ENCODE measurements around the gene DUSP7. TPM values are rescaled to one million over a fixed set of nuclear protein-coding genes. Genes with fewer than 3 reads are reported as not detected.

DUSP7 gene
- total RNA-seq, 5 donors from 2014 or later (not counting 1 experiment from before 2014, with no cell fraction given): 11.3 to 41.3 (median 39.0) TPM

DNA sequence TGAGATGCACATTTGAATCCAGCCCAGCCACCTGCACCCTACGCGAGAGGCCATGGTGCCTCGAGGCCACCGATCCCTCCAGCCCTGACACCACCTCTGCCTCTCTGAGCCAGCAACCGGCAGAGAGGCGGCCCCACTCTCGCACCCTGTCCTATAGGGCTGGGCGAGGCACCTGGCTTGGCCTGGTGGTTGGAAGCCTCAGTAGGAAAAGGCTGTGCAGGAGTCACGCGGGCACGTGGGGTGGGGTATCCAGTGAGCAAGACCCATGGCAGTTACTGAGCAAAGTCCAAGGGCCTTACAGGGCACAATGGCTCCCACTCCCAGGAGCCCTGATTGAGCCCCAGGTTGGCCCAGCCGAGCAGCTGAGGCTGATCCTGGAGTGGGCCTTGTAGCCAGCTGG lies 12.4 kb upstream of the DUSP7 start:
- Mint-ChIP-seq H3K36me3 (no peaks in the 10 kb centered on the region), H3K27ac (no peak overlapping the region), H3K27me3 (no peaks in the 10 kb centered on the region), H3K4me3 (no peak overlapping the region), H3K4me1 (peaks cover 0 to 11% (median 3%) of the 10 kb centered on the region in 3 donors), H3K9me3 (no peaks in the 10 kb centered on the region)
- 100% methylated on average over 12 of the region's 12 CpGs for WGBS (ENCODE audit: insufficient coverage)
- CTCF ChIA-PET: no interaction called here
- Histone ChIP-seq H3K27ac (ENCODE audit: low read length) (no peak overlapping the region), H3K4me3 (ENCODE audit: control insufficient read depth in 1 of 2, extremely low read depth in 1 of 2, low read length in 1 of 2) (no peak overlapping the region), H3K9me3 (no peaks in the 10 kb centered on the region), H3K36me3 (ENCODE audit: control insufficient read depth in 2 of 2, extremely low read depth in 1 of 2, insufficient read depth in 1 of 2, low read length in 1 of 2) (no peaks in the 10 kb centered on the region), H3K27me3 (replicated peaks in 1 of 2; ENCODE audit: control insufficient read depth in 2 of 2, extremely low read depth in 1 of 2, insufficient read depth in 2 of 2, low read length in 1 of 2) (peaks cover 0 to 7% of the 10 kb centered on the region in 2 experiments), H3K4me1 (ENCODE audit: control insufficient read depth in 1 of 2, extremely low read depth in 1 of 2, insufficient read depth in 2 of 2, low read length in 2 of 2) (peaks cover 0 to 15% of the 10 kb centered on the region in 2 experiments)
- POLR2A ChIA-PET: no interaction called here
- DNase-seq: no peak
- no peak for ATAC-seq (replicated peaks in 1 of 4)

DNA sequence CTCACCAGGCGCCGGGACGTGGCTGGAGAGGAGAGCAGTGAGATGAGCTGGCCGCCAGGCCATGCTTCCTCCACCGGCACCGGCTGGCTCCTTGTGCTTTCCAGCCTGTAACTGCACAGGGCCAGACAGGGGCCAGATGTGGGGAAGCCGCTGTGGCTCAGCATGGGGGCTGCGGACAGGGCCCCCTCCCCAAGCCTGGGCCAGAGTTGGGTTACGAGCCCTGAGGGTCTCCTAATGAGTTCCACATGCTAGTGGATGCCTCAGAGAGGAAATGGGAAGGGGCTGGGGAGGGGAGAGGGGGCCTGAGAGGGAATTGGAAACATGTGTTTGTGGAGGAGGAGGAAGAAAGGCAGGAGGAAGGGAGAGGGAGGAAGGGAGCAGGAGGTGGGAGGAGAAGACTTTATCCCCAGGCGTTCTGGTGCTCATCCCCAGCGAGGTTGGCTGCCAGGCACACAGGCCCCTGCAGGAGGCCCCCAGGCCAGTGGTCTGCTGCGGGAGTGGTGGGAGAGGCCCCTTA lies 11.7 kb upstream of the DUSP7 start:
- Histone ChIP-seq H3K27ac (ENCODE audit: low read length) (no peak overlapping the region), H3K36me3 (ENCODE audit: control insufficient read depth in 2 of 2, extremely low read depth in 1 of 2, insufficient read depth in 1 of 2, low read length in 1 of 2) (no peaks in the 10 kb centered on the region), H3K27me3 (replicated peaks in 1 of 2; ENCODE audit: control insufficient read depth in 2 of 2, extremely low read depth in 1 of 2, insufficient read depth in 2 of 2, low read length in 1 of 2) (peaks cover 0 to 7% of the 10 kb centered on the region in 2 experiments), H3K9me3 (no peaks in the 10 kb centered on the region), H3K4me1 (ENCODE audit: control insufficient read depth in 1 of 2, extremely low read depth in 1 of 2, insufficient read depth in 2 of 2, low read length in 2 of 2) (peaks cover 0 to 15% of the 10 kb centered on the region in 2 experiments), H3K4me3 (ENCODE audit: control insufficient read depth in 1 of 2, extremely low read depth in 1 of 2, low read length in 1 of 2) (no peak overlapping the region)
- no peak for ATAC-seq (replicated peaks in 1 of 4)
- no peak overlapping the region for H3K27ac Mint-ChIP-seq
- POLR2A ChIA-PET: no interaction called here
- no peaks in the 10 kb centered on the region for H3K36me3 Mint-ChIP-seq
- peaks cover 0 to 11% (median 3%) of the 10 kb centered on the region in 3 donors for H3K4me1 Mint-ChIP-seq
- CTCF ChIA-PET: no interaction called here
- no peak overlapping the region for H3K4me3 Mint-ChIP-seq
- no peaks in the 10 kb centered on the region for H3K27me3 Mint-ChIP-seq
- no peaks in the 10 kb centered on the region for H3K9me3 Mint-ChIP-seq
- DNase-seq: no peak
- 92% methylated on average over 10 of the region's 12 CpGs for WGBS (ENCODE audit: insufficient coverage)

DNA sequence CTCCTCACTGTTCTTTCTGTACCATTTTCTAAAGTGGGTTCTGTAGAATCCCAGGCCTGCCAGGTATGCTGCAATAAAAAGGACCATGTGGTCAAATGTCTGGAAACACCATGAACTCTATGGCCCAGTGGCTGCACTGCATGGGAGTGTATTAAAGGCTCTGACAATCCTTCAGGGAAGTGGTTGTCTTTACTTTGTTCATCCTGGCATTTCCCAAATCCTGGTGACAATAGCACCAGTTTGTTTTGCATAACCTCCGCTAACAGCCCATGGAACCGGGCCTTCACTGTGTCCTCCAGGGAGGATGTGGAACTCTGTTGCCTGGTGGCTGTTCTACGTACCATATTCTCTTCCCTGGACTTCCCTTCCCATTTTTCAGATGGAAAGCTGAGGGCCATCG lies 11.2 kb upstream of the DUSP7 start:
- no peak overlapping the region for H3K27ac ChIP-seq (ENCODE audit: low read length)
- Mint-ChIP-seq H3K27me3 (no peaks in the 10 kb centered on the region), H3K4me3 (no peak overlapping the region), H3K4me1 (peaks cover 0 to 11% (median 3%) of the 10 kb centered on the region in 3 donors), H3K9me3 (no peaks in the 10 kb centered on the region), H3K27ac (no peak overlapping the region), H3K36me3 (no peaks in the 10 kb centered on the region)
- peaks cover 0 to 12% of the 10 kb centered on the region in 2 experiments for H3K4me1 ChIP-seq (ENCODE audit: control insufficient read depth in 1 of 2, extremely low read depth in 1 of 2, insufficient read depth in 2 of 2, low read length in 2 of 2)
- no peak for DNase-seq
- 67% methylated on average over 2 of the region's 4 CpGs for WGBS (ENCODE audit: insufficient coverage)
- POLR2A ChIA-PET: no interaction called here
- CTCF ChIA-PET: no interaction called here
- no peaks in the 10 kb centered on the region for H3K36me3 ChIP-seq (ENCODE audit: control insufficient read depth in 2 of 2, extremely low read depth in 1 of 2, insufficient read depth in 1 of 2, low read length in 1 of 2)
- peaks cover 0 to 10% of the 10 kb centered on the region in 2 experiments for H3K27me3 ChIP-seq (replicated peaks in 1 of 2; ENCODE audit: control insufficient read depth in 2 of 2, extremely low read depth in 1 of 2, insufficient read depth in 2 of 2, low read length in 1 of 2)
- no peaks in the 10 kb centered on the region for H3K9me3 ChIP-seq
- ATAC-seq (replicated peaks in 1 of 4): no peak
- H3K4me3 ChIP-seq (ENCODE audit: control insufficient read depth in 1 of 2, extremely low read depth in 1 of 2, low read length in 1 of 2): no peak overlapping the region

DNA sequence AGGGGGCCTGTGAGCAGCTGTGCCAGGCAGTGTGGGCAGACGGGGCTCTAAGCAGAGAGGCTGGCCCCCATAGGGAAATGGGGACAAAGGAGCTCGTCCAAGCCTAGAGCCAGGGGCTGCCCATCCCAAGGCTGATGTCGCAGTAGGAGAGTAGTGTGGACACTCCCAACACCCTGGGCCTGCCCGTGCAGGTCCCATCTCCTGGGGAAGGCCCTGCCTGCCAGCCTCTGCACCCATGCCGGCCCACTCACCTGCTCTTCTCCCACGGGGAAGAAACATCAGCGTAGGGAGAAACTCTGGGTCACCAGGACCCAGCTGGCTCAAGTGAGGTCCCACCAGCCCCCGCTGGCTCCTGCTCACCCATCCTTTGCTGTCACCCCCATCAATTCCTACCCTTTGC lies 10.7 kb upstream of the DUSP7 start:
- H3K4me1 Mint-ChIP-seq: peaks cover 0 to 7% (median under 1%) of the 10 kb centered on the region in 3 donors
- Histone ChIP-seq H3K27ac (ENCODE audit: low read length) (no peak overlapping the region), H3K9me3 (no peaks in the 10 kb centered on the region), H3K27me3 (replicated peaks in 1 of 2; ENCODE audit: control insufficient read depth in 2 of 2, extremely low read depth in 1 of 2, insufficient read depth in 2 of 2, low read length in 1 of 2) (peaks cover 0 to 12% of the 10 kb centered on the region in 2 experiments), H3K4me1 (ENCODE audit: control insufficient read depth in 1 of 2, extremely low read depth in 1 of 2, insufficient read depth in 2 of 2, low read length in 2 of 2) (peaks cover 0 to 7% of the 10 kb centered on the region in 2 experiments), H3K4me3 (ENCODE audit: control insufficient read depth in 1 of 2, extremely low read depth in 1 of 2, low read length in 1 of 2) (no peak overlapping the region), H3K36me3 (ENCODE audit: control insufficient read depth in 2 of 2, extremely low read depth in 1 of 2, insufficient read depth in 1 of 2, low read length in 1 of 2) (no peaks in the 10 kb centered on the region)
- no peak overlapping the region for H3K27ac Mint-ChIP-seq
- H3K4me3 Mint-ChIP-seq: no peak overlapping the region
- ChIA-PET POLR2A (no interaction called here), CTCF (no interaction called here)
- ATAC-seq (replicated peaks in 1 of 4): no peak
- no peaks in the 10 kb centered on the region for H3K27me3 Mint-ChIP-seq
- DNase-seq: no peak
- WGBS (ENCODE audit: insufficient coverage): 90% methylated on average over 7 of the region's 8 CpGs
- H3K36me3 Mint-ChIP-seq: no peaks in the 10 kb centered on the region
- H3K9me3 Mint-ChIP-seq: no peaks in the 10 kb centered on the region

DNA sequence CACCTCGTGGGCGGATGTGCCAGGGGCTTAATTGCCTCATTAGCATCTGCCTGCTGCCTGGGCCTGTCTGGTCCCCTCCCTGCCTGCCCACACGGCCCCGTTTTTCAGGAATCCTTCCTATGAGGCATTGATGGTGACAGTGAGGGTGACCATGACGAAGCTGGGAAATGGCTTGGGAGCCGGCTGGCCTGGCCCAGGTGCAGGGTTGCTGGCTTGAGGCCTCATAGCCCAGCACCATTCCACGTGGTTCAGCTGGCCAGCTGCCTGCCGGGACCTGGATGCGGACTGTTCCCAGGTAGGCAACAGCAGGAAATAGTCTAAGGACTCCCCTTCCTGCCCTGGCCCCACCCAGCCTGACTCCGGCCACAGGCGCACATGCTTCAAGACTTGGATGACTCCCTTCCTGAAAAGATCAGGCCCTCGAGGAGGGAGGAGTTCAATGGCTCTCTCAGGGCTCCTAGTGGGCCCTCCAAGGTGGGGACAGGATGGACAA lies 8.9 kb upstream of the DUSP7 start:
- 65% methylated on average over 9 of the region's 12 CpGs for WGBS (ENCODE audit: insufficient coverage)
- no peaks in the 10 kb centered on the region for H3K4me1 Mint-ChIP-seq
- H3K36me3 ChIP-seq (ENCODE audit: control insufficient read depth in 2 of 2, extremely low read depth in 1 of 2, insufficient read depth in 1 of 2, low read length in 1 of 2): no peaks in the 10 kb centered on the region
- no peak overlapping the region for H3K27ac ChIP-seq (ENCODE audit: low read length)
- no peak for DNase-seq
- ATAC-seq (replicated peaks in 1 of 4): no peak
- no peaks in the 10 kb centered on the region for H3K36me3 Mint-ChIP-seq
- H3K9me3 ChIP-seq: no peaks in the 10 kb centered on the region
- POLR2A ChIA-PET: no interaction called here
- H3K4me1 ChIP-seq (ENCODE audit: control insufficient read depth in 1 of 2, extremely low read depth in 1 of 2, insufficient read depth in 2 of 2, low read length in 2 of 2): no peaks in the 10 kb centered on the region
- H3K27ac Mint-ChIP-seq: no peak overlapping the region
- H3K4me3 ChIP-seq (ENCODE audit: control insufficient read depth in 1 of 2, extremely low read depth in 1 of 2, low read length in 1 of 2): no peak overlapping the region
- H3K4me3 Mint-ChIP-seq: no peak overlapping the region
- peaks cover 0 to 12% of the 10 kb centered on the region in 2 experiments for H3K27me3 ChIP-seq (replicated peaks in 1 of 2; ENCODE audit: control insufficient read depth in 2 of 2, extremely low read depth in 1 of 2, insufficient read depth in 2 of 2, low read length in 1 of 2)
- no peaks in the 10 kb centered on the region for H3K9me3 Mint-ChIP-seq
- H3K27me3 Mint-ChIP-seq: no peaks in the 10 kb centered on the region
- CTCF ChIA-PET: no interaction called here

DNA sequence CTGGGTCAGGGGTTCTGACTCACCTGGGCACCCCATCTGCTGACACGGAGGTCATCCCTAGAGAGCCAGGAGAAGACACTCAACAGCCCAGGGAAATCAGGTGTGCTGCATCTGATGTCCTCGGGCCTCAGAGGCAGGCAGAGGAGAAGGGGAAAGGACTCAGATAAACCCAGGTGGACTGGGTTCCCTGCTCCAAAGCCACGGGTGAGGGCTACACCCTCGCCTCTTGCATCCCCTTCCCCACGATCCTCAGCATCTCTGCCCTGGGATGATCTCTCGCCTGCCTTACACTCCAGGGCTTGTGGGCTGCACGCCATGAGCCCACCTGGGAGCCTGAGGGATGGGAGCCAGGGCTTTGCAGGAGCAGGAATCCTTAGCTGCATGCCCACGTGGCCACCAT lies 8.2 kb upstream of the DUSP7 start:
- WGBS (ENCODE audit: insufficient coverage): 84% methylated on average over 8 of the region's 8 CpGs

More for the DNA sequence above, 8.2 kb upstream of the DUSP7 start:
- Mint-ChIP-seq H3K4me1 (no peaks in the 10 kb centered on the region), H3K27ac (no peak overlapping the region), H3K9me3 (no peaks in the 10 kb centered on the region), H3K4me3 (no peak overlapping the region), H3K36me3 (no peaks in the 10 kb centered on the region), H3K27me3 (no peaks in the 10 kb centered on the region)
- no peaks in the 10 kb centered on the region for H3K4me1 ChIP-seq (ENCODE audit: control insufficient read depth in 1 of 2, extremely low read depth in 1 of 2, insufficient read depth in 2 of 2, low read length in 2 of 2)
- ChIA-PET CTCF (no interaction called here), POLR2A (no interaction called here)
- no peak overlapping the region for H3K27ac ChIP-seq (ENCODE audit: low read length)
- no peaks in the 10 kb centered on the region for H3K9me3 ChIP-seq
- peaks cover 0 to 12% of the 10 kb centered on the region in 2 experiments for H3K27me3 ChIP-seq (replicated peaks in 1 of 2; ENCODE audit: control insufficient read depth in 2 of 2, extremely low read depth in 1 of 2, insufficient read depth in 2 of 2, low read length in 1 of 2)
- H3K36me3 ChIP-seq (ENCODE audit: control insufficient read depth in 2 of 2, extremely low read depth in 1 of 2, insufficient read depth in 1 of 2, low read length in 1 of 2): no peaks in the 10 kb centered on the region
- ATAC-seq (replicated peaks in 1 of 4): no peak
- H3K4me3 ChIP-seq (ENCODE audit: control insufficient read depth in 1 of 2, extremely low read depth in 1 of 2, low read length in 1 of 2): no peak overlapping the region
- no peak for DNase-seq

All from T-cell (primary cell).